Upper lobe of right lung (tissue), 1 donor: ENCODE results near the gene RAB43. TPM values are rescaled to one million over a fixed set of nuclear protein-coding genes. Genes with fewer than 3 reads are reported as not detected.
"Not testable (repeated sequence)": the region's sequence is repeated elsewhere in the genome, so short reads cannot be mapped to it uniquely, and the experiment has no call there.

ENCODE experiments used
- ATAC-seq: fragments of 200-7000 bp; cut with Tn5 transposase; one replicate; pipeline ENCODE4 v1.9.1; 2020; ENCODE audit warnings: mild to moderate bottlenecking, moderate library complexity
- DNase-seq: peaks from one replicate; pipeline ENCODE4 v3.0.0-alpha.2; 2020
- H3K27ac ChIP-seq: fragments of 200-600 bp; one replicate; pipeline ENCODE4 v1.8.0; 2022
- H3K27me3 ChIP-seq: fragments of 200-600 bp; one replicate; pipeline ENCODE4 v1.8.0; 2022; ENCODE audit warnings: mild to moderate bottlenecking
- H3K36me3 ChIP-seq: fragments of 200-600 bp; one replicate; pipeline ENCODE4 v1.8.0; 2022
- H3K4me1 ChIP-seq: fragments of 200-600 bp; one replicate; pipeline ENCODE4 v1.8.0; 2022
- H3K4me3 ChIP-seq: fragments of 200-600 bp; one replicate; pipeline ENCODE4 v1.8.0; 2022; ENCODE audit warnings: mild to moderate bottlenecking
- H3K9me3 ChIP-seq: fragments of 200-600 bp; one replicate; pipeline ENCODE4 v1.8.0; 2022
- CTCF ChIP-seq: fragments of 200-600 bp; IDR thresholded peaks from one replicate; pipeline ENCODE4 v1.8.0; 2022; ENCODE audit warnings: antibody characterized with exemption
- intact Hi-C: fragments of 100-400 bp; cut with DNase I; formaldehyde crosslinking; loops from one replicate; pipeline ENCODE4 v1.11.0; 2022
- total RNA-seq: library from RNA; stranded (reverse); fragmentation: NEBNext Ultra II Directional; extraction: Animal tissue kit (Norgen Biotek cat#: 25700); gene quantifications from one replicate; pipeline ENCODE4 v1.2.1, GENCODE V29; 2021
- donor health status: DM: no; HTN: yes; CAD: no; lungs with severe emphysema.

The RAB43 gene
- total RNA-seq, 1 donor from 2014 or later, result 38.9 TPM

GRCh38 chr3:129112308-129113052 lies 9.1 kb downstream of the RAB43 start:
- Histone ChIP-seq H3K4me3 (no peak overlapping the region), H3K4me1 (peaks cover 23% of the 10 kb centered on the region), H3K27me3 (no peaks in the 10 kb centered on the region), H3K36me3 (peaks cover 25% of the 10 kb centered on the region), H3K9me3 (no peaks in the 10 kb centered on the region), H3K27ac (no peak overlapping the region)
- no peak for TF ChIP-seq CTCF
- intact Hi-C loops, result no loop called here
- DNase-seq (no peak), ATAC-seq (peak; percentile 80)

- ATAC-seq, H3K27ac ChIP-seq: not testable (repeated sequence)
- peaks cover 17% of the 10 kb centered on the region for H3K4me1 ChIP-seq
Measured at GRCh38 chr3:129111076-129111780, 10.4 kb downstream of the RAB43 start.

GRCh38 chr3:129107793-129108192 lies 13.8 kb downstream of the RAB43 start:
- intact Hi-C loops, result no loop called here
- no peak overlapping the region for H3K4me3 ChIP-seq
- no peaks in the 10 kb centered on the region for H3K9me3 ChIP-seq
- TF ChIP-seq CTCF, result no peak
- peaks cover 28% of the 10 kb centered on the region for H3K36me3 ChIP-seq
- no peaks in the 10 kb centered on the region for H3K27me3 ChIP-seq
- H3K4me1 ChIP-seq, result peaks cover 7% of the 10 kb centered on the region
- DNase-seq (no peak), ATAC-seq (no peak)
- H3K27ac ChIP-seq, result no peak overlapping the region

More at GRCh38 chr3:129111076-129111780, 10.4 kb downstream of the RAB43 start:
- H3K9me3 ChIP-seq, intact Hi-C loops, H3K27me3 ChIP-seq, DNase-seq, H3K4me3 ChIP-seq: not testable (repeated sequence)
- peaks cover 35% of the 10 kb centered on the region for H3K36me3 ChIP-seq

GRCh38 chr3:129106866-129107565 lies 14.6 kb downstream of the RAB43 start:
- intact Hi-C loops, result no loop called here
- Histone ChIP-seq H3K4me1 (peaks cover 7% of the 10 kb centered on the region), H3K9me3 (no peaks in the 10 kb centered on the region), H3K27ac (no peak overlapping the region), H3K36me3 (peaks cover 23% of the 10 kb centered on the region), H3K4me3 (no peak overlapping the region), H3K27me3 (no peaks in the 10 kb centered on the region)
- TF ChIP-seq CTCF, result no peak
- DNase-seq, result no peak
- no peak for ATAC-seq

- TF ChIP-seq CTCF, result no peak
- Histone ChIP-seq H3K4me3 (no peak overlapping the region), H3K27ac (no peak overlapping the region), H3K9me3 (no peaks in the 10 kb centered on the region), H3K27me3 (no peaks in the 10 kb centered on the region), H3K36me3 (peaks cover 23% of the 10 kb centered on the region), H3K4me1 (peaks cover 7% of the 10 kb centered on the region)
- DNase-seq (no peak), ATAC-seq (no peak)
- intact Hi-C loops, result no loop called here
Measured at GRCh38 chr3:129106320-129106719, 15.3 kb downstream of the RAB43 start.

- H3K27ac ChIP-seq, result no peak overlapping the region
- intact Hi-C loops, result no loop called here
- TF ChIP-seq CTCF, result no peak
- H3K9me3 ChIP-seq, result no peaks in the 10 kb centered on the region
- ATAC-seq (no peak), DNase-seq (no peak)
- H3K27me3 ChIP-seq, result no peaks in the 10 kb centered on the region
- no peak overlapping the region for H3K4me3 ChIP-seq
- H3K36me3 ChIP-seq, result peaks cover 23% of the 10 kb centered on the region
- peaks cover 7% of the 10 kb centered on the region for H3K4me1 ChIP-seq
Measured at GRCh38 chr3:129105862-129106261, 15.7 kb downstream of the RAB43 start.
